Measurements from ENCODE around the gene FREM3. TPM values are rescaled to one million over a fixed set of nuclear protein-coding genes. Genes with fewer than 3 reads are reported as not detected.

The FREM3 gene
- not detected in 2 replicates for total RNA-seq (2021)
- long read RNA-seq, result 0 reads

GRCh38 chr4:143700416-143701352 is at the start of gene FREM3:
Gene FREM3, minus strand, starts transcription at chr4:143700675. Its CDS starts 0 bp downstream, at chr4:143700675.
- Histone ChIP-seq H2BK20ac (ENCODE audit: low read depth, low read length, poor library complexity, severe bottlenecking) (no peak within 1 kb of the TSS), H2AK5ac (ENCODE audit: insufficient read length, low read length) (no peak within 1 kb of the TSS), H4K91ac (ENCODE audit: insufficient read length, low read depth, low read length) (no peak within 1 kb of the TSS), H2BK12ac (ENCODE audit: insufficient read length, low read depth, low read length) (no peak within 1 kb of the TSS), H2AFZ (ENCODE audit: low read length) (no peak within 1 kb of the TSS), H3K27ac (ENCODE audit: insufficient read length, low read depth, low read length) (no peak within 1 kb of the TSS), H4K20me1 (ENCODE audit: control insufficient read depth, insufficient read depth, insufficient read length) (no peaks in the 10 kb centered on the region), H4K8ac (replicated peaks; ENCODE audit: insufficient read length, low read depth, low read length) (no peak within 1 kb of the TSS), H2BK120ac (ENCODE audit: low read depth, low read length, poor library complexity, severe bottlenecking) (no peak within 1 kb of the TSS), H3K9ac (ENCODE audit: extremely low read depth, insufficient read length, low read length) (no peak within 1 kb of the TSS), H2BK15ac (ENCODE audit: low read depth, low read length) (no peak within 1 kb of the TSS), H3K23ac (ENCODE audit: insufficient read length, low read depth, low read length) (no peak within 1 kb of the TSS), H3K18ac (ENCODE audit: insufficient read length, low read depth, low read length) (no peak within 1 kb of the TSS), H3K79me1 (ENCODE audit: insufficient read depth, low read depth, low read length, poor library complexity, severe bottlenecking) (no peaks in the 10 kb centered on the region), H3K27me3 (ENCODE audit: insufficient read depth, low read length) (peaks cover 21% of the 10 kb centered on the region), H3T11ph (ENCODE audit: low read length) (no peak within 1 kb of the TSS), H3K4me1 (ENCODE audit: insufficient read depth, low read length) (no peaks in the 10 kb centered on the region), H3K79me2 (ENCODE audit: insufficient read depth, low read length) (no peaks in the 10 kb centered on the region), H3K14ac (ENCODE audit: insufficient read depth, low read length) (no peak within 1 kb of the TSS; the same call in 1 of the 2 replicates), H2BK5ac (ENCODE audit: insufficient read length, low read length) (no peak within 1 kb of the TSS), H3K56ac (ENCODE audit: insufficient read length, low read depth, low read length) (no peak within 1 kb of the TSS), H4K5ac (ENCODE audit: insufficient read length, low read depth, low read length) (no peak within 1 kb of the TSS), H3K4me2 (ENCODE audit: insufficient read depth, insufficient read length, low read length) (peak within 1 kb of the TSS; percentile 78), H3K9me3 (ENCODE audit: control insufficient read depth, low read depth, low read length) (no peaks in the 10 kb centered on the region), H3K23me2 (ENCODE audit: insufficient read length, low read depth, low read length, poor library complexity, severe bottlenecking) (peaks cover 14% of the 10 kb centered on the region), H3K4ac (ENCODE audit: low read depth, low read length) (no peak within 1 kb of the TSS)
- no CpG with 5 or more reads among the region's 64 CpGs for WGBS (ENCODE audit: extremely low coverage, insufficient read length, low lambda C conversion rate)
- no peak for TF ChIP-seq CTCF (conservative IDR thresholded peaks at IDR 0.05)
- Mint-ChIP-seq H3K27ac (no peak within 1 kb of the TSS; a peak in 1 of 7 replicates), H3K36me3 (ENCODE audit: insufficient read depth in 1 of 3, low read depth in 3 of 3) (no peaks in the 10 kb centered on the region; a peak in 2 of 7 replicates), H3K4me1 (peaks cover 6 to 7% of the 10 kb centered on the region in 2 experiments; a peak in 3 of 4 replicates), H3K27me3 (ENCODE audit: low read depth) (peaks cover 87% of the 10 kb centered on the region), H3K9me3 (peaks cover 0 to 9% of the 10 kb centered on the region in 2 experiments; a peak in 1 of 5 replicates), H3K4me3 (peak within 1 kb of the TSS; percentile 66 to 84)
- DNase-seq, result peak; percentile 75

Data from H9 (cell line).